ENCODE results near the gene ATPAF2. TPM values are rescaled to one million over a fixed set of nuclear protein-coding genes. Genes with fewer than 3 reads are reported as not detected.

The ATPAF2 gene
- total RNA-seq, 1 experiment from 2014 or later: 44.5 TPM

DNA sequence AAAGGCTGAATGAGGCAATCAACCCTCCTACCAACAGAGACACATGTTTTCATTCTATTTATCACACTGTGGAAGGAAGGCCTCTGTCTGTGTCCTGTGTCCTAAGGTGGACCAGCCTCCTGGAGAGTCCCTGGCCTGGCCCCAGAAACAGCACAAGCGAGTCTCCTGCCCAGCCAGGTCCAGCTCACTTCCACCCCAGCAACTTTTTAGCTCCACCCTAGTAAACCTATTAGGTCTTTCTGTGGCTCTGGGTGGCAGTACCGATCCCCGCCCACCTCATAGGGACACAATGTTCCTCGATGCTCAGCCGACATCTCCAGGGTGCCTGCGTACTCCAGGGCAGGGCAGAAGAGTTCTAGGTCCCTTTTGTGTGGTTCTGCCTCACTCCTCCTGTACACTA is 55.6 kb downstream of the ATPAF2 start:
- no peak overlapping the region for H2AFZ ChIP-seq
- no peak for TF ChIP-seq EZH2 (IDR thresholded peaks at IDR 0.05; ENCODE audit: low read depth)
- TF ChIP-seq, protein P1, sequence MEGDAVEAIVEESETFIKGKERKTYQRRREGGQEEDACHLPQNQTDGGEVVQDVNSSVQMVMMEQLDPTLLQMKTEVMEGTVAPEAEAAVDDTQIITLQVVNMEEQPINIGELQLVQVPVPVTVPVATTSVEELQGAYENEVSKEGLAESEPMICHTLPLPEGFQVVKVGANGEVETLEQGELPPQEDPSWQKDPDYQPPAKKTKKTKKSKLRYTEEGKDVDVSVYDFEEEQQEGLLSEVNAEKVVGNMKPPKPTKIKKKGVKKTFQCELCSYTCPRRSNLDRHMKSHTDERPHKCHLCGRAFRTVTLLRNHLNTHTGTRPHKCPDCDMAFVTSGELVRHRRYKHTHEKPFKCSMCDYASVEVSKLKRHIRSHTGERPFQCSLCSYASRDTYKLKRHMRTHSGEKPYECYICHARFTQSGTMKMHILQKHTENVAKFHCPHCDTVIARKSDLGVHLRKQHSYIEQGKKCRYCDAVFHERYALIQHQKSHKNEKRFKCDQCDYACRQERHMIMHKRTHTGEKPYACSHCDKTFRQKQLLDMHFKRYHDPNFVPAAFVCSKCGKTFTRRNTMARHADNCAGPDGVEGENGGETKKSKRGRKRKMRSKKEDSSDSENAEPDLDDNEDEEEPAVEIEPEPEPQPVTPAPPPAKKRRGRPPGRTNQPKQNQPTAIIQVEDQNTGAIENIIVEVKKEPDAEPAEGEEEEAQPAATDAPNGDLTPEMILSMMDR (conservative IDR thresholded peaks at IDR 0.05): no peak
- H3K36me3 ChIP-seq (ENCODE audit: low read depth): no peaks in the 10 kb centered on the region
- H3K27me3 ChIP-seq (ENCODE audit: insufficient read depth, low read depth): no peaks in the 10 kb centered on the region
- POLR2A ChIA-PET (ENCODE audit: unreplicated experiment): interaction anchor here (0.6 kb wide), 1 partner anchor 10 kb away, joined by 5 read pairs; no protein-coding TSS in a partner anchor
- no peak overlapping the region for H3K4me2 ChIP-seq
- no peak overlapping the region for H3K4me3 ChIP-seq
- no peak overlapping the region for H3K27ac ChIP-seq
- H4K20me1 ChIP-seq (ENCODE audit: insufficient read depth): no peaks in the 10 kb centered on the region
- no peak for DNase-seq
- CTCF ChIA-PET: interaction anchor here (0.6 kb wide), 1 partner anchor 121 kb away, joined by 14 read pairs; no protein-coding TSS in a partner anchor
- H3K4me1 ChIP-seq (replicated peaks; ENCODE audit: insufficient read depth): no peaks in the 10 kb centered on the region; the same call in 1 of the 2 replicates
- no peaks in the 10 kb centered on the region; the same call in 1 of the 2 replicates for H3F3A ChIP-seq (ENCODE audit: insufficient read depth, low read depth)
- H3K9me3 ChIP-seq (ENCODE audit: insufficient read depth, low read depth): no peaks in the 10 kb centered on the region
- no peaks in the 10 kb centered on the region for H3K79me2 ChIP-seq (ENCODE audit: low read depth)
- H3K9me2 ChIP-seq (ENCODE audit: insufficient read depth): no peaks in the 10 kb centered on the region
- no TSS peak for BruUV-seq (replicated peaks)
- intact Hi-C loops (cut with micrococcal nuclease; ENCODE audit: unreplicated experiment): no loop called here

DNA sequence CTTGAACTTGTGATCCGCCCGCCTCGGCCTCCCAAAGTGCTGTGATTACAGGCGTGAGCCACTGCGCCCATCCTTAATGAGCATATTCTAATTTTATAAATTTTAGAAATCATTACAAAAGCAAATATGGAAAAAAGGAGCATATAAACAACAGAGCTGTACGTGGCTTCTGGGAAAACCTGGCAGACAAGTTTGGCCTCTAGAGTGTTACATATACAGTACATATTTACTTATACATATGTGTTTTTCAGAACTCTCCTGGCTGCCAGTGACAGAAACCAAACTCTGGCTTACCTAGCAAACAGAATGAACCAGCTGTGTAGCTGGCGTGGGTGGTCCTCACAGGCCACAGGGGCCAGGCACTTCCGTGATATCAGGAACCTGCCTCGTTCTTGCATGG is 56.2 kb downstream of the ATPAF2 start:
- DNase-seq: no peak
- no peaks in the 10 kb centered on the region for H3K79me2 ChIP-seq (ENCODE audit: low read depth)

DNA sequence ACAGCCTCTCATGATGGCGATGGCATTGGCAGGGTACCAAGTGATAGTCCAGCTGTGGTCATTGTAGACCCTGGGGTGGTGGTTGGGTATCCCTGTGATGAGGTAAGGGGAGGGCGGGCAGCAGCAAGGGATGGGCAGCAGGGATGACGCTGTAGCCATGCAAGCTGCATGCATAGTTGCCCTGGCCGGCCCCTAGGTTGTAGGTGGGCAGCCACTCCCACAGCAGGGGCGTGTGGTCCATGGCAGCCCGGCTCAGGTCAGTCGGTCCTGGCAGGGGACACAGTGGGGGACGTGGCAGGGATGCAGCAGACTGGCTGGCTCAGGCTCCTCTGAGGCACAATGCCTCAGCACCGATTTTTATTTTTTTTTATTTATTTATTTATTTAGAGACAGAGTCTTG is 57.6 kb downstream of the ATPAF2 start:
- DNase-seq: no peak
- H3K9me3 ChIP-seq (ENCODE audit: insufficient read depth, low read depth): no peaks in the 10 kb centered on the region
- no peak overlapping the region for H2AFZ ChIP-seq
- no peaks in the 10 kb centered on the region for H3K36me3 ChIP-seq (ENCODE audit: low read depth)
- H3K9me2 ChIP-seq (ENCODE audit: insufficient read depth): no peaks in the 10 kb centered on the region
- no peak overlapping the region for H3K4me3 ChIP-seq
- no peaks in the 10 kb centered on the region for H3K79me2 ChIP-seq (ENCODE audit: low read depth)
- ChIA-PET CTCF (no interaction called here), POLR2A (ENCODE audit: unreplicated experiment) (no interaction called here)
- intact Hi-C loops (cut with micrococcal nuclease; ENCODE audit: unreplicated experiment): loop anchor here (2.0 kb wide), 1 partner anchor 33 kb away; no protein-coding TSS in a partner anchor
- H3F3A ChIP-seq (ENCODE audit: insufficient read depth, low read depth): no peaks in the 10 kb centered on the region; the same call in 1 of the 2 replicates
- H3K4me2 ChIP-seq: no peak overlapping the region
- no peaks in the 10 kb centered on the region; the same call in 1 of the 2 replicates for H3K4me1 ChIP-seq (replicated peaks; ENCODE audit: insufficient read depth)
- no TSS peak for BruUV-seq (replicated peaks)
- TF ChIP-seq, protein P1 (conservative IDR thresholded peaks at IDR 0.05): no peak
- TF ChIP-seq EZH2 (IDR thresholded peaks at IDR 0.05; ENCODE audit: low read depth): no peak
- no peaks in the 10 kb centered on the region for H3K27me3 ChIP-seq (ENCODE audit: insufficient read depth, low read depth)
- no peaks in the 10 kb centered on the region for H4K20me1 ChIP-seq (ENCODE audit: insufficient read depth)
- no peak overlapping the region for H3K27ac ChIP-seq

More for the DNA sequence above, 56.2 kb downstream of the ATPAF2 start:
- ChIA-PET POLR2A (ENCODE audit: unreplicated experiment) (interaction anchor here (0.6 kb wide), 1 partner anchor 10 kb away, joined by 5 read pairs; no protein-coding TSS in a partner anchor), CTCF (interaction anchor here (0.6 kb wide), 1 partner anchor 121 kb away, joined by 14 read pairs; no protein-coding TSS in a partner anchor)
- Histone ChIP-seq H3K9me3 (ENCODE audit: insufficient read depth, low read depth) (no peaks in the 10 kb centered on the region), H3K4me2 (no peak overlapping the region), H2AFZ (no peak overlapping the region), H3K4me1 (replicated peaks; ENCODE audit: insufficient read depth) (no peaks in the 10 kb centered on the region; the same call in 1 of the 2 replicates), H4K20me1 (ENCODE audit: insufficient read depth) (no peaks in the 10 kb centered on the region), H3K27me3 (ENCODE audit: insufficient read depth, low read depth) (no peaks in the 10 kb centered on the region), H3F3A (ENCODE audit: insufficient read depth, low read depth) (no peaks in the 10 kb centered on the region; the same call in 1 of the 2 replicates), H3K4me3 (no peak overlapping the region), H3K27ac (no peak overlapping the region), H3K9me2 (ENCODE audit: insufficient read depth) (no peaks in the 10 kb centered on the region), H3K36me3 (ENCODE audit: low read depth) (no peaks in the 10 kb centered on the region)
- no TSS peak for BruUV-seq (replicated peaks)
- intact Hi-C loops (cut with micrococcal nuclease; ENCODE audit: unreplicated experiment): no loop called here
- TF ChIP-seq EZH2 (IDR thresholded peaks at IDR 0.05; ENCODE audit: low read depth): no peak
- TF ChIP-seq, protein P1 (conservative IDR thresholded peaks at IDR 0.05): no peak

Measured in PC-9 (cell line).